NB4 (cell line): ENCODE results near the gene OR4K17.
"Not testable (repeated sequence)": the region's sequence is repeated elsewhere in the genome, so short reads cannot be mapped to it uniquely, and the experiment has no call there.

Experiments used
- DNase-seq: peaks from one replicate; pipeline ENCODE4 v3.0.0; 2010; ENCODE audit warnings: low read depth
- H3K4me3 ChIP-seq: one replicate; pipeline ENCODE4 v1.5.1; 2011; ENCODE audit warnings: mild to moderate bottlenecking, low read depth, low read length, moderate library complexity
- MYC ChIP-seq: IDR thresholded peaks from 2 replicates; pipeline ENCODE4 v1.6.1; 2011; ENCODE audit warnings: low read depth, low read length
- POLR2A ChIP-seq: IDR thresholded peaks from 2 replicates; pipeline ENCODE4 v1.6.1; 2011; ENCODE audit warnings: mild to moderate bottlenecking; ENCODE audit not compliant: insufficient read length; ENCODE audit errors: extremely low read depth
- TF ChIP-seq, protein P1 (sequence below): IDR thresholded peaks from one replicate; pipeline ENCODE4 v1.5.1; 2012; ENCODE audit warnings: low read depth, low read length
- TF ChIP-seq, protein P2 (sequence below): IDR thresholded peaks from 2 replicates; pipeline ENCODE4 v1.6.1; 2011; ENCODE audit warnings: low read depth, low read length

Gene OR4K17

GRCh38 chr14:20118795-20119194 is 8.3 kb downstream of the OR4K17 start:
- peak; percentile 2 for DNase-seq
- no peak overlapping the region for H3K4me3 ChIP-seq
- TF ChIP-seq, protein P1, sequence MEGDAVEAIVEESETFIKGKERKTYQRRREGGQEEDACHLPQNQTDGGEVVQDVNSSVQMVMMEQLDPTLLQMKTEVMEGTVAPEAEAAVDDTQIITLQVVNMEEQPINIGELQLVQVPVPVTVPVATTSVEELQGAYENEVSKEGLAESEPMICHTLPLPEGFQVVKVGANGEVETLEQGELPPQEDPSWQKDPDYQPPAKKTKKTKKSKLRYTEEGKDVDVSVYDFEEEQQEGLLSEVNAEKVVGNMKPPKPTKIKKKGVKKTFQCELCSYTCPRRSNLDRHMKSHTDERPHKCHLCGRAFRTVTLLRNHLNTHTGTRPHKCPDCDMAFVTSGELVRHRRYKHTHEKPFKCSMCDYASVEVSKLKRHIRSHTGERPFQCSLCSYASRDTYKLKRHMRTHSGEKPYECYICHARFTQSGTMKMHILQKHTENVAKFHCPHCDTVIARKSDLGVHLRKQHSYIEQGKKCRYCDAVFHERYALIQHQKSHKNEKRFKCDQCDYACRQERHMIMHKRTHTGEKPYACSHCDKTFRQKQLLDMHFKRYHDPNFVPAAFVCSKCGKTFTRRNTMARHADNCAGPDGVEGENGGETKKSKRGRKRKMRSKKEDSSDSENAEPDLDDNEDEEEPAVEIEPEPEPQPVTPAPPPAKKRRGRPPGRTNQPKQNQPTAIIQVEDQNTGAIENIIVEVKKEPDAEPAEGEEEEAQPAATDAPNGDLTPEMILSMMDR, result no peak
- no peak for TF ChIP-seq MYC
- TF ChIP-seq, protein P2, sequence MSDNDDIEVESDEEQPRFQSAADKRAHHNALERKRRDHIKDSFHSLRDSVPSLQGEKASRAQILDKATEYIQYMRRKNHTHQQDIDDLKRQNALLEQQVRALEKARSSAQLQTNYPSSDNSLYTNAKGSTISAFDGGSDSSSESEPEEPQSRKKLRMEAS, result no peak
- TF ChIP-seq POLR2A, result no peak

- H3K4me3 ChIP-seq, result no peak within 1 kb of the TSS
- no peak for DNase-seq
- TF ChIP-seq, protein P2, result no peak
- TF ChIP-seq MYC, result no peak
- TF ChIP-seq, protein P1, result no peak
- no peak for TF ChIP-seq POLR2A
Observed at GRCh38 chr14:20138520-20138919, 28.0 kb downstream of the OR4K17 start, which contains the start of gene OR4N5. Gene OR4N5 (plus strand): TSS chr14:20138820. CDS start chr14:20143736, 4,916 bp downstream.

DNA sequence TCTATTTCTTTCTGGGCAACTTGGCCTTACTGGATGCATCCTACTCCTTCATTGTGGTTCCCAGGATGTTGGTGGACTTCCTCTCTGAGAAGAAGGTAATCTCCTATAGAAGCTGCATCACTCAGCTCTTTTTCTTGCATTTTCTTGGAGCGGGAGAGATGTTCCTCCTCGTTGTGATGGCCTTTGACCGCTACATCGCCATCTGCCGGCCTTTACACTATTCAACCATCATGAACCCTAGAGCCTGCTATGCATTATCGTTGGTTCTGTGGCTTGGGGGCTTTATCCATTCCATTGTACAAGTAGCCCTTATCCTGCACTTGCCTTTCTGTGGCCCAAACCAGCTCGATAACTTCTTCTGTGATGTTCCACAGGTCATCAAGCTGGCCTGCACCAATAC is 33.4 kb downstream of the OR4K17 start:
- peak; percentile 19 for DNase-seq
- TF ChIP-seq MYC (no peak), POLR2A (no peak)
- TF ChIP-seq, protein P1, result peak; percentile 41
- TF ChIP-seq, protein P2, result no peak
- H3K4me3 ChIP-seq, result no peak overlapping the region

DNA sequence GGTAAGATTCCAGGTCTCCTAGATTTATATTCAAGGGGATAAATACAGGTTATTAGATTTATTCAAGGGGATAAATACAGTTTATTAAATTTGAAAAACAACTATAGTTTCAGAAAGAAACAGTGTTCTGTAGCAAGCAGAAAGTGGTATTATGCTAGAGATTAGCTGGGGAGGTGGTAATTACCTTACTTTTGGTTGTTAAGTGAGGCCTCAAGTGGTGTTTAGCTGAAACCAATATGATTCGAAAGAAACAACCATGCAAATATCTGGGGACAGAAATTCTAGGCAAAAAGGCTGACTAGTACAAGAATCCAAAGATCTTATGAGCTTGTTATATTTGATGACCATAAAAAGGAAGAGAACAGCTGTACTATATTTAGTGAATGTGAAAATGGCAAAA is 34.3 kb downstream of the OR4K17 start:
- DNase-seq, result no peak

DNA sequence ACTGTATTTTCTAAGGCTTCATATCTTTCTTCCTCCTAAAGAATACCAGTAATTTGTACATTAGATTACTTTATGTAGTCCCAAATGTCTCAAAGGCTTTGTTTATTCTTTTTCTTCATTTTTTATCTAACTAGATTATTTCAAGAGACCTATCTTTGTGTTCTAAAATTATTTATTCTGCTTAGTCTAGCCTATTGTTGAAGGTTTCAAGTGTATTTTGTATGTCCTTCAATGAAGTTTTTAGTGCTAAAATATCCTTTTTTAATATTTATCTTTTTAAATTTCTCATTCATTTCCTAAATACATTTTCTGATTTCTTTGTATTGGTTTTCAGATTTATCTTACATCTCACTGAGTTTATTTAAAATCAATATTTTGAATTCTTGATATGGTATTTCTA is 53.9 kb downstream of the OR4K17 start:
- TF ChIP-seq, protein P2, result no peak
- TF ChIP-seq, protein P1, result no peak
- TF ChIP-seq MYC (no peak), POLR2A (no peak)
- no peak for DNase-seq
- H3K4me3 ChIP-seq, result no peak overlapping the region

More for the DNA sequence above, 34.3 kb downstream of the OR4K17 start:
- no peak overlapping the region for H3K4me3 ChIP-seq
- TF ChIP-seq, protein P2, result no peak
- TF ChIP-seq, protein P1, result no peak
- TF ChIP-seq MYC (no peak), POLR2A (no peak)

- DNase-seq, result no peak
- no peak overlapping the region for H3K4me3 ChIP-seq
- TF ChIP-seq MYC (no peak), POLR2A (no peak)
- TF ChIP-seq, protein P2, result no peak
- TF ChIP-seq, protein P1, result no peak
Observed at GRCh38 chr14:20167091-20167490, 56.6 kb downstream of the OR4K17 start.

GRCh38 chr14:20169852-20170251 is 59.3 kb downstream of the OR4K17 start:
- not testable (repeated sequence) for DNase-seq, H3K4me3 ChIP-seq
